ENCODE measurements around the gene SLC24A3. TPM values are rescaled to one million over a fixed set of nuclear protein-coding genes. Genes with fewer than 3 reads are reported as not detected.

The SLC24A3 gene
- total RNA-seq, 3 donors from 2014 or later = 4.3 to 34.9 (median 5.7) TPM

GRCh38 chr20:19403549-19403948 lies 191.1 kb downstream of the SLC24A3 start:
- TF ChIP-seq CTCF (IDR thresholded peaks at IDR 0.05) = no peak
- Histone ChIP-seq H3K9me3 (peaks cover 2% of the 10 kb centered on the region), H3K4me1 (ENCODE audit: low read depth) (no peaks in the 10 kb centered on the region), H3K4me3 (no peak overlapping the region), H3K36me3 (ENCODE audit: low read depth) (no peaks in the 10 kb centered on the region)
- no peak for ATAC-seq
- intact Hi-C loops (cut with DNase I, micrococcal nuclease) = no loop called here
- no peak for DNase-seq

GRCh38 chr20:19404826-19405225 lies 192.4 kb downstream of the SLC24A3 start:
- H3K9me3 ChIP-seq = no peaks in the 10 kb centered on the region
- DNase-seq = no peak
- no peak for TF ChIP-seq CTCF (IDR thresholded peaks at IDR 0.05)
- no peak overlapping the region for H3K4me3 ChIP-seq
- no peaks in the 10 kb centered on the region for H3K36me3 ChIP-seq (ENCODE audit: low read depth)
- intact Hi-C loops (cut with DNase I, micrococcal nuclease) = no loop called here
- no peaks in the 10 kb centered on the region for H3K4me1 ChIP-seq (ENCODE audit: low read depth)
- no peak for ATAC-seq

- Histone ChIP-seq H3K4me1 (ENCODE audit: low read depth) (no peaks in the 10 kb centered on the region), H3K9me3 (no peaks in the 10 kb centered on the region), H3K4me3 (no peak overlapping the region), H3K36me3 (ENCODE audit: low read depth) (no peaks in the 10 kb centered on the region)
- DNase-seq (no peak), ATAC-seq (no peak)
- intact Hi-C loops (cut with DNase I, micrococcal nuclease) = no loop called here
- TF ChIP-seq CTCF (IDR thresholded peaks at IDR 0.05) = no peak
These were observed 193.5 kb downstream of the SLC24A3 start for GRCh38 chr20:19405958-19406357.

- Histone ChIP-seq H3K36me3 (ENCODE audit: low read depth) (no peaks in the 10 kb centered on the region), H3K9me3 (no peaks in the 10 kb centered on the region), H3K4me1 (ENCODE audit: low read depth) (no peaks in the 10 kb centered on the region), H3K4me3 (no peak overlapping the region)
- TF ChIP-seq CTCF (IDR thresholded peaks at IDR 0.05) = no peak
- ATAC-seq = no peak
- intact Hi-C loops (cut with DNase I, micrococcal nuclease) = no loop called here
- DNase-seq = no peak
These were observed 193.9 kb downstream of the SLC24A3 start for GRCh38 chr20:19406381-19406780.

GRCh38 chr20:19407196-19407595 lies 194.8 kb downstream of the SLC24A3 start:
- TF ChIP-seq CTCF (IDR thresholded peaks at IDR 0.05) = no peak
- DNase-seq (no peak), ATAC-seq (no peak)
- intact Hi-C loops (cut with DNase I, micrococcal nuclease) = no loop called here
- no peaks in the 10 kb centered on the region for H3K4me1 ChIP-seq (ENCODE audit: low read depth)
- H3K4me3 ChIP-seq = no peak overlapping the region
- no peaks in the 10 kb centered on the region for H3K36me3 ChIP-seq (ENCODE audit: low read depth)
- H3K9me3 ChIP-seq = no peaks in the 10 kb centered on the region

GRCh38 chr20:19407736-19408135 lies 195.3 kb downstream of the SLC24A3 start:
- Histone ChIP-seq H3K36me3 (ENCODE audit: low read depth) (no peaks in the 10 kb centered on the region), H3K9me3 (no peaks in the 10 kb centered on the region), H3K4me3 (no peak overlapping the region), H3K4me1 (ENCODE audit: low read depth) (no peaks in the 10 kb centered on the region)
- TF ChIP-seq CTCF (IDR thresholded peaks at IDR 0.05) = no peak
- intact Hi-C loops (cut with DNase I, micrococcal nuclease) = no loop called here
- DNase-seq = no peak
- no peak for ATAC-seq
